A673 (cell line): ENCODE measurements around the gene ADNP.

Experiments
- CTCF ChIP-seq: fragments of 300-800, 200-600 bp; sonication (generic); conservative IDR thresholded peaks from 2 replicates; pipeline ENCODE4 v1.5.1; 2017; ENCODE audit warnings: low read depth, mild to moderate bottlenecking, antibody characterized with exemption, low read length, moderate library complexity, mixed read lengths
- EZH2 ChIP-seq: fragments of 200-600 bp; sonication (generic); IDR thresholded peaks from 2 replicates; pipeline ENCODE4 v1.6.1; 2017; ENCODE audit warnings: borderline replicate concordance, low read depth, mild to moderate bottlenecking, mixed read lengths, antibody characterized with exemption, low read length; ENCODE audit not compliant: poor library complexity, severe bottlenecking

GRCh38 chr20:50919567-50919966 lies 11.7 kb downstream of the ADNP start:
- TF ChIP-seq CTCF (no peak), EZH2 (no peak)
